ENCODE results near the gene RPA3. TPM values are rescaled to one million over a fixed set of nuclear protein-coding genes. Genes with fewer than 3 reads are reported as not detected.

RPA3 gene
- total and polyA plus RNA-seq, 4 donors: 22.6 to 40.9 (median 25.8) TPM

- Histone ChIP-seq H3K9ac (ENCODE audit: insufficient read depth in 1 of 2, low read length in 2 of 2) (no peak overlapping the region), H3K9me3 (ENCODE audit: control insufficient read depth in 4 of 4, insufficient read depth in 3 of 4, low read length in 3 of 4) (no peaks in the 10 kb centered on the region), H3K36me3 (ENCODE audit: control insufficient read depth in 4 of 4, insufficient read depth in 4 of 4, low read length in 4 of 4) (no peaks in the 10 kb centered on the region), H3K27me3 (ENCODE audit: control insufficient read depth in 3 of 3, insufficient read depth in 3 of 3, low read length in 2 of 3) (no peaks in the 10 kb centered on the region), H3K4me3 (no peak overlapping the region), H3K4me1 (ENCODE audit: control insufficient read depth in 5 of 5, insufficient read depth in 5 of 5, low read length in 5 of 5) (no peaks in the 10 kb centered on the region), H3K27ac (ENCODE audit: low read depth in 1 of 2, low read length in 1 of 2) (no peak overlapping the region)
- DNase-seq (no peak), ATAC-seq (ENCODE audit: insufficient read depth, low FRiP score) (no peak)
- whole genome bisulfite sequencing, 2 donors: 88 to 97% methylated on average over 1 of the region's 1 CpG
- no peak for TF ChIP-seq CTCF (IDR thresholded peaks at IDR 0.05; ENCODE audit: control extremely low read depth, extremely low read depth)
These were observed 98.2 kb downstream of the RPA3 start for GRCh38 chr7:7620236-7620635.

GRCh38 chr7:7618410-7618809 lies 100.0 kb downstream of the RPA3 start:
- Histone ChIP-seq H3K9me3 (ENCODE audit: control insufficient read depth in 4 of 4, insufficient read depth in 3 of 4, low read length in 3 of 4) (no peaks in the 10 kb centered on the region), H3K4me1 (ENCODE audit: control insufficient read depth in 5 of 5, insufficient read depth in 5 of 5, low read length in 5 of 5) (no peaks in the 10 kb centered on the region), H3K36me3 (ENCODE audit: control insufficient read depth in 4 of 4, insufficient read depth in 4 of 4, low read length in 4 of 4) (no peaks in the 10 kb centered on the region), H3K27ac (ENCODE audit: low read depth in 1 of 2, low read length in 1 of 2) (no peak overlapping the region), H3K9ac (ENCODE audit: insufficient read depth in 1 of 2, low read length in 2 of 2) (no peak overlapping the region), H3K4me3 (no peak overlapping the region), H3K27me3 (ENCODE audit: control insufficient read depth in 3 of 3, insufficient read depth in 3 of 3, low read length in 2 of 3) (no peaks in the 10 kb centered on the region)
- no peak for ATAC-seq (ENCODE audit: insufficient read depth, low FRiP score)
- no peak for DNase-seq
- no peak for TF ChIP-seq CTCF (IDR thresholded peaks at IDR 0.05; ENCODE audit: control extremely low read depth, extremely low read depth)
- WGBS, 2 donors: 88 to 93% methylated on average over 1 of the region's 1 CpG

GRCh38 chr7:7617550-7617949 lies 100.9 kb downstream of the RPA3 start:
- no peak for ATAC-seq (ENCODE audit: insufficient read depth, low FRiP score)
- no peak overlapping the region for H3K27ac ChIP-seq (ENCODE audit: low read depth in 1 of 2, low read length in 1 of 2)
- H3K9ac ChIP-seq (ENCODE audit: insufficient read depth in 1 of 2, low read length in 2 of 2): no peak overlapping the region
- no peak overlapping the region for H3K4me3 ChIP-seq
- no peaks in the 10 kb centered on the region for H3K9me3 ChIP-seq (ENCODE audit: control insufficient read depth in 4 of 4, insufficient read depth in 3 of 4, low read length in 3 of 4)
- TF ChIP-seq CTCF (IDR thresholded peaks at IDR 0.05; ENCODE audit: control extremely low read depth, extremely low read depth): no peak
- DNase-seq: no peak
- H3K36me3 ChIP-seq (ENCODE audit: control insufficient read depth in 4 of 4, insufficient read depth in 4 of 4, low read length in 4 of 4): no peaks in the 10 kb centered on the region
- WGBS, 2 donors: 78 to 89% methylated on average over 3 of the region's 3 CpGs
- no peaks in the 10 kb centered on the region for H3K4me1 ChIP-seq (ENCODE audit: control insufficient read depth in 5 of 5, insufficient read depth in 5 of 5, low read length in 5 of 5)
- no peaks in the 10 kb centered on the region for H3K27me3 ChIP-seq (ENCODE audit: control insufficient read depth in 3 of 3, insufficient read depth in 3 of 3, low read length in 2 of 3)

- Histone ChIP-seq H3K4me3 (no peak overlapping the region), H3K9me3 (ENCODE audit: control insufficient read depth in 4 of 4, insufficient read depth in 3 of 4, low read length in 3 of 4) (no peaks in the 10 kb centered on the region), H3K36me3 (ENCODE audit: control insufficient read depth in 4 of 4, insufficient read depth in 4 of 4, low read length in 4 of 4) (no peaks in the 10 kb centered on the region), H3K27ac (ENCODE audit: low read depth in 1 of 2, low read length in 1 of 2) (no peak overlapping the region), H3K9ac (ENCODE audit: insufficient read depth in 1 of 2, low read length in 2 of 2) (no peak overlapping the region), H3K4me1 (ENCODE audit: control insufficient read depth in 5 of 5, insufficient read depth in 5 of 5, low read length in 5 of 5) (no peaks in the 10 kb centered on the region), H3K27me3 (ENCODE audit: control insufficient read depth in 3 of 3, insufficient read depth in 3 of 3, low read length in 2 of 3) (no peaks in the 10 kb centered on the region)
- 88 to 92% methylated on average over 4 of the region's 4 CpGs for WGBS, 2 donors
- TF ChIP-seq CTCF (IDR thresholded peaks at IDR 0.05; ENCODE audit: control extremely low read depth, extremely low read depth): no peak
- DNase-seq (no peak), ATAC-seq (ENCODE audit: insufficient read depth, low FRiP score) (no peak)
These were observed 104.2 kb downstream of the RPA3 start for GRCh38 chr7:7614018-7614741.
